ENCODE measurements around the gene CABP1.

- TF ChIP-seq CTCF (IDR thresholded peaks at IDR 0.05) (no peak), POLR2A (IDR thresholded peaks at IDR 0.05; ENCODE audit: low read depth) (no peak), EP300 (IDR thresholded peaks at IDR 0.05) (no peak)
These were observed 6.9 kb downstream of the CABP1 start for GRCh38 chr12:120647375-120647755.
